ENCODE results near the gene PRRX2.

PRRX2 gene

GRCh38 chr9:129720865-129721545 lies 55.6 kb downstream of the PRRX2 start:
- H3K9ac ChIP-seq, result no peak overlapping the region
- H3K9me3 ChIP-seq, result no peaks in the 10 kb centered on the region
- peaks cover 9% of the 10 kb centered on the region for H3K4me1 ChIP-seq
- no peak overlapping the region for H3K27ac ChIP-seq
- no peak overlapping the region for H3K4me2 ChIP-seq
- no peaks in the 10 kb centered on the region for H3K27me3 ChIP-seq
- no peaks in the 10 kb centered on the region for H3K36me3 ChIP-seq
- TF ChIP-seq Cebpa-rat (IDR thresholded peaks at IDR 0.05), result no peak
- no peak overlapping the region for H3K4me3 ChIP-seq
- no peaks in the 10 kb centered on the region for H4K20me1 ChIP-seq

GRCh38 chr9:129722913-129723312 lies 57.5 kb downstream of the PRRX2 start:
- Histone ChIP-seq H3K9me3 (no peaks in the 10 kb centered on the region), H3K4me3 (no peak overlapping the region), H3K27me3 (no peaks in the 10 kb centered on the region), H3K27ac (no peak overlapping the region), H3K9ac (no peak overlapping the region), H3K36me3 (no peaks in the 10 kb centered on the region), H4K20me1 (no peaks in the 10 kb centered on the region), H3K4me2 (no peak overlapping the region), H3K4me1 (peaks cover 15% of the 10 kb centered on the region)
- TF ChIP-seq Cebpa-rat (IDR thresholded peaks at IDR 0.05), result no peak

- H3K4me3 ChIP-seq, result no peak overlapping the region
- H3K27me3 ChIP-seq, result no peaks in the 10 kb centered on the region
- H3K9ac ChIP-seq, result no peak overlapping the region
- H3K27ac ChIP-seq, result no peak overlapping the region
- no peaks in the 10 kb centered on the region for H3K36me3 ChIP-seq
- peaks cover 15% of the 10 kb centered on the region for H3K4me1 ChIP-seq
- H3K4me2 ChIP-seq, result no peak overlapping the region
- no peak for TF ChIP-seq Cebpa-rat (IDR thresholded peaks at IDR 0.05)
- no peaks in the 10 kb centered on the region for H3K9me3 ChIP-seq
- H4K20me1 ChIP-seq, result no peaks in the 10 kb centered on the region
These were observed 59.2 kb downstream of the PRRX2 start for GRCh38 chr9:129724456-129725190.

- Histone ChIP-seq H3K4me3 (no peak overlapping the region), H3K9ac (no peak overlapping the region), H3K27ac (no peak overlapping the region), H4K20me1 (no peaks in the 10 kb centered on the region), H3K36me3 (no peaks in the 10 kb centered on the region), H3K9me3 (no peaks in the 10 kb centered on the region), H3K27me3 (no peaks in the 10 kb centered on the region), H3K4me2 (peak overlapping the region; percentile 2; the same call in 1 of the 2 replicates), H3K4me1 (peaks cover 15% of the 10 kb centered on the region)
- no peak for TF ChIP-seq Cebpa-rat (IDR thresholded peaks at IDR 0.05)
These were observed 60.4 kb downstream of the PRRX2 start for GRCh38 chr9:129725795-129726251.

GRCh38 chr9:129726322-129727160 lies 61.1 kb downstream of the PRRX2 start:
- TF ChIP-seq Cebpa-rat (IDR thresholded peaks at IDR 0.05), result no peak
- Histone ChIP-seq H3K4me3 (no peak overlapping the region), H4K20me1 (no peaks in the 10 kb centered on the region), H3K36me3 (no peaks in the 10 kb centered on the region), H3K27me3 (no peaks in the 10 kb centered on the region), H3K27ac (no peak overlapping the region), H3K4me1 (peaks cover 15% of the 10 kb centered on the region), H3K9me3 (no peaks in the 10 kb centered on the region), H3K9ac (no peak overlapping the region), H3K4me2 (peak overlapping the region; percentile 60)

GRCh38 chr9:129728744-129729143 lies 63.3 kb downstream of the PRRX2 start:
- no peaks in the 10 kb centered on the region for H3K27me3 ChIP-seq
- H3K27ac ChIP-seq, result no peak overlapping the region
- no peaks in the 10 kb centered on the region for H3K36me3 ChIP-seq
- H4K20me1 ChIP-seq, result no peaks in the 10 kb centered on the region
- no peaks in the 10 kb centered on the region for H3K9me3 ChIP-seq
- no peak overlapping the region for H3K4me3 ChIP-seq
- H3K4me2 ChIP-seq, result no peak overlapping the region
- H3K4me1 ChIP-seq, result peaks cover 15% of the 10 kb centered on the region
- no peak for TF ChIP-seq Cebpa-rat (IDR thresholded peaks at IDR 0.05)
- H3K9ac ChIP-seq, result no peak overlapping the region

GRCh38 chr9:129731477-129732085 lies 66.1 kb downstream of the PRRX2 start:
- no peak for TF ChIP-seq Cebpa-rat (IDR thresholded peaks at IDR 0.05)
- Histone ChIP-seq H3K4me1 (peaks cover 4% of the 10 kb centered on the region), H3K9ac (no peak overlapping the region), H3K27ac (no peak overlapping the region), H3K4me3 (no peak overlapping the region), H3K27me3 (no peaks in the 10 kb centered on the region), H4K20me1 (no peaks in the 10 kb centered on the region), H3K4me2 (no peak overlapping the region), H3K9me3 (no peaks in the 10 kb centered on the region), H3K36me3 (no peaks in the 10 kb centered on the region)

- no peak overlapping the region for H3K4me2 ChIP-seq
- H3K4me3 ChIP-seq, result no peak overlapping the region
- no peaks in the 10 kb centered on the region for H3K9me3 ChIP-seq
- no peaks in the 10 kb centered on the region for H3K4me1 ChIP-seq
- no peaks in the 10 kb centered on the region for H4K20me1 ChIP-seq
- H3K27me3 ChIP-seq, result 0 out of 2 replicates have a peak, but pooled peaks cover 3% of the 10 kb centered on the region
- H3K36me3 ChIP-seq, result no peaks in the 10 kb centered on the region
- no peak overlapping the region for H3K9ac ChIP-seq
- H3K27ac ChIP-seq, result no peak overlapping the region
- TF ChIP-seq Cebpa-rat (IDR thresholded peaks at IDR 0.05), result no peak
These were observed 66.7 kb downstream of the PRRX2 start for GRCh38 chr9:129732100-129732499.

- H3K36me3 ChIP-seq, result no peaks in the 10 kb centered on the region
- no peak for TF ChIP-seq Cebpa-rat (IDR thresholded peaks at IDR 0.05)
- no peak overlapping the region for H3K4me3 ChIP-seq
- no peak overlapping the region for H3K9ac ChIP-seq
- peaks cover 12% of the 10 kb centered on the region; the same call in 1 of the 2 replicates for H3K27me3 ChIP-seq
- H3K27ac ChIP-seq, result no peak overlapping the region
- H3K9me3 ChIP-seq, result no peaks in the 10 kb centered on the region
- no peak overlapping the region for H3K4me2 ChIP-seq
- no peaks in the 10 kb centered on the region for H4K20me1 ChIP-seq
- H3K4me1 ChIP-seq, result peaks cover 4% of the 10 kb centered on the region
These were observed 67.6 kb downstream of the PRRX2 start for GRCh38 chr9:129732946-129733631.

Measured in BLaER1 (cell line).